ENCODE measurements around the gene UST. TPM values are rescaled to one million over a fixed set of nuclear protein-coding genes. Genes with fewer than 3 reads are reported as not detected.

Gene UST
- total and polyA plus RNA-seq, 2 of the 8 experiments (the other 6 are each of a cell fraction or from before 2014, with no cell fraction given), result 13.5 to 34.5 TPM

DNA sequence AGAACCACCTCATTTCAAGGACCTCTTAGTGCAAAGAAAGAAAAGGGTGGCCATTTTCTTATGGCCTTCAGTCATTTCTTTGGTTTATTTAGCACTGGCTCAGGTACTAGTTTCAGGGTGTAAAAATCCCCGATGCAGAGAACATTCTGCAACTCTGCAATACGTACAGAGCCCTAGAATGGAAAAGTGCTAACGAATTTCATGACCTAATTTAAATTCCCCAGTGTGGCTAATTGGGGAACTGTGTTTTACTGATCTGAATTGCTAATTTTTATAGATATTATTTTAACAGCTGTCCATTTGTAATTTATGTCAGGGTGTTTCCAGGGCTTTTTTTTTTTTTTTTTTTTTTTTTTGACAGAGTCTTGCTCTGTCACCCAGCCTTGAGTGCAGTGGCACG lies 160.7 kb downstream of the UST start (continued):
- no peak for TF ChIP-seq MAFK (IDR thresholded peaks at IDR 0.05; ENCODE audit: low read depth, low read length)
- no peak for TF ChIP-seq BRCA1 (IDR thresholded peaks at IDR 0.05; ENCODE audit: low read depth, low read length)
- no peak for TF ChIP-seq EP300 (IDR thresholded peaks at IDR 0.05; ENCODE audit: borderline replicate concordance in 1 of 2, low read depth in 2 of 2, low read length in 2 of 2)

Measured in H1 (cell line).